H9 (cell line): ENCODE results near the gene HES6. TPM values are rescaled to one million over a fixed set of nuclear protein-coding genes. Genes with fewer than 3 reads are reported as not detected.

Experiments
- DNase-seq: peaks from one replicate; pipeline ENCODE4 v3.0.0-alpha.2; 2017
- H2AFZ ChIP-seq: one replicate; pipeline ENCODE4 v1.6.1; 2013; ENCODE audit warnings: mild to moderate bottlenecking, low read length, control low read depth, moderate library complexity
- H2AK5ac ChIP-seq: 2 replicates; pipeline ENCODE4 v1.6.1; 2013; ENCODE audit warnings: low read length, control low read depth, mixed read lengths; ENCODE audit not compliant: insufficient read length
- H2BK120ac ChIP-seq: one replicate; pipeline ENCODE4 v1.6.1; 2013; ENCODE audit warnings: low read depth, mild to moderate bottlenecking, low read length, control low read depth, inconsistent platforms; ENCODE audit not compliant: poor library complexity, severe bottlenecking
- H2BK12ac ChIP-seq: 2 replicates; pipeline ENCODE4 v1.6.1; 2013; ENCODE audit warnings: low read length, control low read depth, mixed read lengths, low read depth; ENCODE audit not compliant: insufficient read length
- H2BK15ac ChIP-seq: 2 replicates; pipeline ENCODE4 v1.6.1; 2013; ENCODE audit warnings: low read depth, low read length, control low read depth
- H2BK20ac ChIP-seq: one replicate; pipeline ENCODE4 v1.6.1; 2013; ENCODE audit warnings: low read depth, mild to moderate bottlenecking, low read length, control low read depth, inconsistent platforms; ENCODE audit not compliant: poor library complexity, severe bottlenecking
- H2BK5ac ChIP-seq: 2 replicates; pipeline ENCODE4 v1.6.1; 2013; ENCODE audit warnings: low read length, control low read depth, mixed read lengths; ENCODE audit not compliant: insufficient read length
- H3K14ac ChIP-seq: 2 replicates; pipeline ENCODE4 v1.6.1; 2013; ENCODE audit warnings: low read length, control low read depth; ENCODE audit not compliant: insufficient read depth
- H3K18ac ChIP-seq: 2 replicates; pipeline ENCODE4 v1.6.1; 2013; ENCODE audit warnings: low read depth, mild to moderate bottlenecking, mixed read lengths, low read length, control low read depth; ENCODE audit not compliant: insufficient read length
- H3K23ac ChIP-seq: 2 replicates; pipeline ENCODE4 v1.6.1; 2013; ENCODE audit warnings: low read length, control low read depth, mixed read lengths, low read depth; ENCODE audit not compliant: insufficient read length
- H3K23me2 ChIP-seq: 2 replicates; pipeline ENCODE4 v1.6.1; 2013; ENCODE audit warnings: low read depth, mild to moderate bottlenecking, mixed read lengths, low read length, control low read depth; ENCODE audit not compliant: insufficient read length, poor library complexity, severe bottlenecking
- H3K27ac ChIP-seq: 2 replicates; pipeline ENCODE4 v1.5.1; 2013; ENCODE audit warnings: low read length, control low read depth, mixed read lengths, low read depth; ENCODE audit not compliant: insufficient read length
- H3K27me3 ChIP-seq: 2 replicates; pipeline ENCODE4 v1.6.1; 2013; ENCODE audit warnings: low read length, control low read depth, inconsistent platforms; ENCODE audit not compliant: insufficient read depth
- H3K4ac ChIP-seq: 2 replicates; pipeline ENCODE4 v1.6.1; 2013; ENCODE audit warnings: low read depth, mild to moderate bottlenecking, control low read depth, inconsistent platforms, low read length, moderate library complexity
- H3K4me1 ChIP-seq: 2 replicates; pipeline ENCODE4 v1.6.1; 2013; ENCODE audit warnings: low read length, control low read depth, inconsistent platforms; ENCODE audit not compliant: insufficient read depth
- H3K4me2 ChIP-seq: 2 replicates; pipeline ENCODE4 v1.6.1; 2013; ENCODE audit warnings: low read length, control low read depth, mixed read lengths; ENCODE audit not compliant: insufficient read length, insufficient read depth
- H3K56ac ChIP-seq: 2 replicates; pipeline ENCODE4 v1.6.1; 2013; ENCODE audit warnings: low read depth, mild to moderate bottlenecking, mixed read lengths, low read length, control low read depth; ENCODE audit not compliant: insufficient read length
- H3K79me1 ChIP-seq: 2 replicates; pipeline ENCODE4 v1.6.1; 2013; ENCODE audit warnings: low read depth, mild to moderate bottlenecking, moderate library complexity, low read length, control low read depth, inconsistent platforms; ENCODE audit not compliant: insufficient read depth, poor library complexity, severe bottlenecking
- H3K79me2 ChIP-seq: 2 replicates; pipeline ENCODE4 v1.6.1; 2013; ENCODE audit warnings: low read length, control low read depth, inconsistent platforms; ENCODE audit not compliant: insufficient read depth
- H3K9ac ChIP-seq: 2 replicates; pipeline ENCODE4 v1.6.1; 2013; ENCODE audit warnings: low read length, control low read depth, mixed read lengths; ENCODE audit not compliant: insufficient read length; ENCODE audit errors: extremely low read depth
- H3K9me3 ChIP-seq: one replicate; pipeline ENCODE4 v1.6.1; 2013; ENCODE audit warnings: low read depth, low read length, inconsistent platforms; ENCODE audit not compliant: control insufficient read depth
- H3T11ph ChIP-seq: one replicate; pipeline ENCODE4 v1.6.1; 2013; ENCODE audit warnings: mild to moderate bottlenecking, low read length, control low read depth, inconsistent platforms
- H4K20me1 ChIP-seq: one replicate; pipeline ENCODE4 v1.6.1; 2013; ENCODE audit not compliant: control insufficient read depth, insufficient read length, insufficient read depth
- H4K5ac ChIP-seq: 2 replicates; pipeline ENCODE4 v1.6.1; 2013; ENCODE audit warnings: low read depth, mild to moderate bottlenecking, mixed read lengths, low read length, control low read depth; ENCODE audit not compliant: insufficient read length
- H4K8ac ChIP-seq: replicated peaks from 2 replicates; pipeline ENCODE4 v1.6.1; 2013; ENCODE audit warnings: low read length, control low read depth, mixed read lengths, low read depth; ENCODE audit not compliant: insufficient read length
- H4K91ac ChIP-seq: 2 replicates; pipeline ENCODE4 v1.6.1; 2013; ENCODE audit warnings: low read depth, mild to moderate bottlenecking, moderate library complexity, mixed read lengths, low read length, control low read depth; ENCODE audit not compliant: insufficient read length
- H3K27ac Mint-ChIP-seq, 3 experiments: 2 replicates in 2 of 3; 3 replicates in 1 of 3; pipeline ENCODE4 v1.8.0; 2020 to 2021; ENCODE audit warnings: mixed read lengths in 3 of 3, mild to moderate bottlenecking in 1 of 3, moderate library complexity in 1 of 3
- H3K27me3 Mint-ChIP-seq: 2 replicates; pipeline ENCODE4 v1.8.0; 2021; ENCODE audit warnings: low read depth, mild to moderate bottlenecking, moderate library complexity, mixed read lengths
- H3K36me3 Mint-ChIP-seq, 3 experiments: 2 replicates in 2 of 3; 3 replicates in 1 of 3; pipeline ENCODE4 v1.8.0; 2020 to 2021; ENCODE audit warnings: low read depth in 3 of 3, mixed read lengths in 3 of 3; ENCODE audit not compliant: insufficient read depth in 1 of 3
- H3K4me1 Mint-ChIP-seq, 2 experiments: 2 replicates each; pipeline ENCODE4 v1.8.0; 2020; ENCODE audit warnings: mixed read lengths in 2 of 2
- H3K4me3 Mint-ChIP-seq, 2 experiments: 2 replicates in 1 of 2; 3 replicates in 1 of 2; pipeline ENCODE4 v1.8.0; 2020 to 2021; ENCODE audit warnings: mild to moderate bottlenecking in 2 of 2, mixed read lengths in 2 of 2, moderate library complexity in 1 of 2
- H3K9me3 Mint-ChIP-seq, 2 experiments: 2 replicates in 1 of 2; 3 replicates in 1 of 2; pipeline ENCODE4 v1.8.0; 2020; ENCODE audit warnings: mild to moderate bottlenecking in 2 of 2, mixed read lengths in 2 of 2, moderate library complexity in 1 of 2
- WGBS: extraction: QIAGEN DNeasy Blood & Tissue Kit; methylation state at CpG from one replicate; pipeline ENCODE4 v1.1.7; 2013; ENCODE audit warnings: missing lambda C conversion rate, low lambda C conversion rate, mixed read lengths; ENCODE audit not compliant: insufficient read length; ENCODE audit errors: extremely low coverage; 5-methylcytosine and 5-hydroxymethylcytosine counted together
- total RNA-seq: library from RNA; stranded (reverse); gene quantifications from 2 replicates; pipeline ENCODE4 v1.2.1, GENCODE V29; 2021
- TF ChIP-seq, protein P1 (sequence below): fragments of 200-600 bp; sonication (generic); conservative IDR thresholded peaks from 3 replicates; pipeline ENCODE4 v1.8.0; 2021; ENCODE audit warnings: antibody characterized with exemption, mild to moderate bottlenecking

HES6 gene
- total RNA-seq, 1 experiment from 2014 or later, result 27.1 TPM

DNA sequence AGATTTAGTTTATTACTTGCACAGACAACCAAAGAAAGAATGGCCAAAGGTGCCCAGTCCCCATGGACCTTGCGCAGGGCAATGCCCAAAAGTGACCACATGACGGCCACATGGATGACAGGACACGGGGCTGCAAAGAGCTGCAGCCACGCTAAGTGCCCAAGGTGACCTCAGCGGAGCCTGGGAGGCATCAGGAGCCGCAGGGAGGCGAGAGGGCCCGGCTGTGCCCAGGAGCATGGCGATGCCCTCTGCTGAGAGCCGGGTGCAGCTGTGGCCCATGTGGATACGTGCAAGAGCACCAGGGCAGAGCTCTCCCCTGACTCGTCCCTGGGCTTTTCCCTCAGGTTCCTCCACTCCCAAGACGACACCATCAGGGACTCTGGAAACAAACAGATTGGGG, 14.7 kb downstream of the HES6 start:
- Histone ChIP-seq H3K79me2 (no peaks in the 10 kb centered on the region), H2AK5ac (no peak overlapping the region), H3K79me1 (no peaks in the 10 kb centered on the region), H3K23ac (no peak overlapping the region), H3K14ac (no peak overlapping the region), H3T11ph (no peak overlapping the region), H3K23me2 (no peaks in the 10 kb centered on the region), H3K56ac (no peak overlapping the region), H4K91ac (no peak overlapping the region), H2BK15ac (no peak overlapping the region), H4K8ac (no peak overlapping the region), H3K4ac (no peak overlapping the region), H3K18ac (no peak overlapping the region), H3K27me3 (no peaks in the 10 kb centered on the region; the same call in 1 of the 2 replicates), H2BK20ac (no peak overlapping the region), H3K4me2 (no peak overlapping the region), H2BK5ac (no peak overlapping the region), H4K5ac (no peak overlapping the region), H3K4me1 (no peaks in the 10 kb centered on the region), H2BK12ac (no peak overlapping the region), H2BK120ac (no peak overlapping the region), H3K9ac (no peak overlapping the region), H2AFZ (no peak overlapping the region), H3K27ac (no peak overlapping the region), H4K20me1 (no peaks in the 10 kb centered on the region), H3K9me3 (no peaks in the 10 kb centered on the region)
- DNase-seq, result no peak
- WGBS, result no CpG with 5 or more reads among the region's 13 CpGs
- TF ChIP-seq, protein P1, sequence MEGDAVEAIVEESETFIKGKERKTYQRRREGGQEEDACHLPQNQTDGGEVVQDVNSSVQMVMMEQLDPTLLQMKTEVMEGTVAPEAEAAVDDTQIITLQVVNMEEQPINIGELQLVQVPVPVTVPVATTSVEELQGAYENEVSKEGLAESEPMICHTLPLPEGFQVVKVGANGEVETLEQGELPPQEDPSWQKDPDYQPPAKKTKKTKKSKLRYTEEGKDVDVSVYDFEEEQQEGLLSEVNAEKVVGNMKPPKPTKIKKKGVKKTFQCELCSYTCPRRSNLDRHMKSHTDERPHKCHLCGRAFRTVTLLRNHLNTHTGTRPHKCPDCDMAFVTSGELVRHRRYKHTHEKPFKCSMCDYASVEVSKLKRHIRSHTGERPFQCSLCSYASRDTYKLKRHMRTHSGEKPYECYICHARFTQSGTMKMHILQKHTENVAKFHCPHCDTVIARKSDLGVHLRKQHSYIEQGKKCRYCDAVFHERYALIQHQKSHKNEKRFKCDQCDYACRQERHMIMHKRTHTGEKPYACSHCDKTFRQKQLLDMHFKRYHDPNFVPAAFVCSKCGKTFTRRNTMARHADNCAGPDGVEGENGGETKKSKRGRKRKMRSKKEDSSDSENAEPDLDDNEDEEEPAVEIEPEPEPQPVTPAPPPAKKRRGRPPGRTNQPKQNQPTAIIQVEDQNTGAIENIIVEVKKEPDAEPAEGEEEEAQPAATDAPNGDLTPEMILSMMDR, result no peak
- Mint-ChIP-seq H3K4me3 (no peak overlapping the region), H3K9me3 (no peaks in the 10 kb centered on the region), H3K27me3 (peaks cover 24% of the 10 kb centered on the region), H3K27ac (no peak overlapping the region), H3K36me3 (peaks cover 0 to 2% (median 0%) of the 10 kb centered on the region in 3 experiments; a peak in 1 of 7 replicates), H3K4me1 (peaks cover 9% of the 10 kb centered on the region in 2 experiments)
